Measurements from ENCODE around the gene SNRNP35. TPM values are rescaled to one million over a fixed set of nuclear protein-coding genes. Genes with fewer than 3 reads are reported as not detected.
"Not testable (repeated sequence)": the region's sequence is repeated elsewhere in the genome, so short reads cannot be mapped to it uniquely, and the experiment has no call there.

The SNRNP35 gene
- total RNA-seq, 4 donors from 2014 or later, result 23.4 to 64.4 (median 33.2) TPM

- DNase-seq, result no peak
- no peak overlapping the region for H3K27ac ChIP-seq
- H3K4me1 ChIP-seq, result no peaks in the 10 kb centered on the region
- no peak for TF ChIP-seq CTCF (IDR thresholded peaks at IDR 0.05)
- TF ChIP-seq POLR2A (IDR thresholded peaks at IDR 0.05), result no peak
- H3K27me3 ChIP-seq, result no peaks in the 10 kb centered on the region
- no peaks in the 10 kb centered on the region for H3K9me3 ChIP-seq
- H3K36me3 ChIP-seq, result no peaks in the 10 kb centered on the region
- no peak overlapping the region for H3K4me3 ChIP-seq
Observed at GRCh38 chr12:123487428-123487827, 29.5 kb downstream of the SNRNP35 start.

- no peak overlapping the region for H3K4me3 ChIP-seq
- H3K4me1 ChIP-seq, result no peaks in the 10 kb centered on the region
- H3K27ac ChIP-seq, result no peak overlapping the region
- DNase-seq, result no peak
- H3K27me3 ChIP-seq, result no peaks in the 10 kb centered on the region
- no peaks in the 10 kb centered on the region for H3K9me3 ChIP-seq
- H3K36me3 ChIP-seq, result no peaks in the 10 kb centered on the region
- TF ChIP-seq POLR2A (IDR thresholded peaks at IDR 0.05) (no peak), CTCF (IDR thresholded peaks at IDR 0.05) (no peak)
Observed at GRCh38 chr12:123488539-123489230, 30.7 kb downstream of the SNRNP35 start.

- Histone ChIP-seq H3K27ac (no peak overlapping the region), H3K4me1 (no peaks in the 10 kb centered on the region), H3K36me3 (no peaks in the 10 kb centered on the region), H3K4me3 (no peak overlapping the region), H3K9me3 (no peaks in the 10 kb centered on the region), H3K27me3 (no peaks in the 10 kb centered on the region)
- TF ChIP-seq CTCF (IDR thresholded peaks at IDR 0.05) (no peak), POLR2A (IDR thresholded peaks at IDR 0.05) (no peak)
- no peak for DNase-seq
Observed at GRCh38 chr12:123489580-123489979, 31.6 kb downstream of the SNRNP35 start.

- no peaks in the 10 kb centered on the region for H3K27me3 ChIP-seq
- no peaks in the 10 kb centered on the region for H3K4me1 ChIP-seq
- H3K27ac ChIP-seq, result no peak overlapping the region
- no peak for TF ChIP-seq POLR2A (IDR thresholded peaks at IDR 0.05)
- TF ChIP-seq CTCF (IDR thresholded peaks at IDR 0.05), result no peak
- H3K36me3 ChIP-seq, result no peaks in the 10 kb centered on the region
- no peaks in the 10 kb centered on the region for H3K9me3 ChIP-seq
- no peak overlapping the region for H3K4me3 ChIP-seq
- DNase-seq, result no peak
Observed at GRCh38 chr12:123490089-123490488, 32.1 kb downstream of the SNRNP35 start.

GRCh38 chr12:123491056-123491455 is 33.1 kb downstream of the SNRNP35 start:
- no peak for TF ChIP-seq CTCF (IDR thresholded peaks at IDR 0.05)

GRCh38 chr12:123491481-123491880 is 33.5 kb downstream of the SNRNP35 start:
- Histone ChIP-seq H3K4me1 (no peaks in the 10 kb centered on the region), H3K27ac (no peak overlapping the region), H3K4me3 (no peak overlapping the region), H3K9me3 (no peaks in the 10 kb centered on the region), H3K27me3 (no peaks in the 10 kb centered on the region), H3K36me3 (no peaks in the 10 kb centered on the region)
- TF ChIP-seq POLR2A (IDR thresholded peaks at IDR 0.05), result no peak
- no peak for TF ChIP-seq CTCF (IDR thresholded peaks at IDR 0.05)
- no peak for DNase-seq

More at GRCh38 chr12:123491056-123491455, 33.1 kb downstream of the SNRNP35 start:
- Histone ChIP-seq H3K36me3 (no peaks in the 10 kb centered on the region), H3K27ac (no peak overlapping the region), H3K4me1 (no peaks in the 10 kb centered on the region), H3K9me3 (no peaks in the 10 kb centered on the region), H3K27me3 (no peaks in the 10 kb centered on the region), H3K4me3 (no peak overlapping the region)
- DNase-seq, result no peak

GRCh38 chr12:123492339-123493039 is 34.5 kb downstream of the SNRNP35 start:
- not testable (repeated sequence) for H3K4me3 ChIP-seq

More at GRCh38 chr12:123492339-123493039, 34.5 kb downstream of the SNRNP35 start:
- H3K36me3 ChIP-seq, H3K27me3 ChIP-seq, H3K27ac ChIP-seq, DNase-seq, H3K4me1 ChIP-seq, H3K9me3 ChIP-seq: not testable (repeated sequence)

Data from Peyer's patch (tissue), 4 donors.